Gastroesophageal sphincter (tissue), 3 donors: ENCODE measurements around the gene PSD.

Experiments used
- EP300 ChIP-seq: sonication (generic); formaldehyde crosslinking; IDR thresholded peaks from one replicate; pipeline ENCODE4 v1.6.1; 2017; ENCODE audit warnings: antibody characterized with exemption, mild to moderate bottlenecking
- POLR2A ChIP-seq, 2 donors: fragments of 450-650 bp; IDR thresholded peaks; one replicate each; pipeline ENCODE4 v1.6.1; 2017; ENCODE audit warnings: antibody characterized with exemption in 2 of 2, mild to moderate bottlenecking in 2 of 2, moderate library complexity in 1 of 2
- POLR2AphosphoS5 ChIP-seq: sonication (generic); formaldehyde crosslinking; IDR thresholded peaks from one replicate; pipeline ENCODE4 v1.6.1; 2017; ENCODE audit warnings: antibody characterized with exemption
- TF ChIP-seq, protein P1 (sequence below), 4 experiments: fragments of 200-600 bp in 2 of 4; fragments of 450-650 bp in 2 of 4; sonication (generic) in 1 of 4; IDR thresholded peaks; one replicate each; pipeline ENCODE4 v1.5.1; 2017 to 2019; ENCODE audit warnings: antibody characterized with exemption in 4 of 4, mild to moderate bottlenecking in 2 of 4, moderate library complexity in 2 of 4

DNA sequence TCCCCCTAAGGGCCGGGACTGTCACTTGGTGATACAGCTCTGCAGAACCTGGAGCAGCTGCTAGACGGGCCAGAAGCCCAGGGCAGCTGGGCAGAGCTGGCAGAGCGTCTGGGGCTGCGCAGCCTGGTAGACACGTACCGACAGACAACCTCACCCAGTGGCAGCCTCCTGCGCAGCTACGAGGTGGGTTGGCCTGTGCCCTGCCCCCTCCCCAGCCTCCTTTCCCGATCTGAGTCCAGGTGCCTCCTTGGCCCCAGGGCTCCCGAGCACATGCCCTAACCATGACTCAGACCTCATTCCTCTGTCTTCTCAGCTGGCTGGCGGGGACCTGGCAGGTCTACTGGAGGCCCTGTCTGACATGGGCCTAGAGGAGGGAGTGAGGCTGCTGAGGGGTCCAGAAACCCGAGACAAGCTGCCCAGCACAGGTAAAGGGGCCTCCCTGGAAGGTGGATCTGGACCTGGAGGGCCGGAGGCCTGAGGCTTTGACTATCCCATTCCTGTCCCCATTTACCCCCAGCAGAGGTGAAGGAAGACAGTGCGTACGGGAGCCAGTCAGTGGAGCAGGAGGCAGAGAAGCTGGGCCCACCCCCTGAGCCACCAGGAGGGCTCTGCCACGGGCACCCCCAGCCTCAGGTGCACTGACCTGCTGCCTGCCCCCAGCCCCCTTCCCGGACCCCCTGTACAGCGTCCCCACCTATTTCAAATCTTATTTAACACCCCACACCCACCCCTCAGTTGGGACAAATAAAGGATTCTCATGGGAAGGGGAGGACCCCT lies 16.7 kb downstream of the PSD start:
- TF ChIP-seq, protein P1, sequence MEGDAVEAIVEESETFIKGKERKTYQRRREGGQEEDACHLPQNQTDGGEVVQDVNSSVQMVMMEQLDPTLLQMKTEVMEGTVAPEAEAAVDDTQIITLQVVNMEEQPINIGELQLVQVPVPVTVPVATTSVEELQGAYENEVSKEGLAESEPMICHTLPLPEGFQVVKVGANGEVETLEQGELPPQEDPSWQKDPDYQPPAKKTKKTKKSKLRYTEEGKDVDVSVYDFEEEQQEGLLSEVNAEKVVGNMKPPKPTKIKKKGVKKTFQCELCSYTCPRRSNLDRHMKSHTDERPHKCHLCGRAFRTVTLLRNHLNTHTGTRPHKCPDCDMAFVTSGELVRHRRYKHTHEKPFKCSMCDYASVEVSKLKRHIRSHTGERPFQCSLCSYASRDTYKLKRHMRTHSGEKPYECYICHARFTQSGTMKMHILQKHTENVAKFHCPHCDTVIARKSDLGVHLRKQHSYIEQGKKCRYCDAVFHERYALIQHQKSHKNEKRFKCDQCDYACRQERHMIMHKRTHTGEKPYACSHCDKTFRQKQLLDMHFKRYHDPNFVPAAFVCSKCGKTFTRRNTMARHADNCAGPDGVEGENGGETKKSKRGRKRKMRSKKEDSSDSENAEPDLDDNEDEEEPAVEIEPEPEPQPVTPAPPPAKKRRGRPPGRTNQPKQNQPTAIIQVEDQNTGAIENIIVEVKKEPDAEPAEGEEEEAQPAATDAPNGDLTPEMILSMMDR (IDR thresholded peaks at IDR 0.05): no peak
- no peak for TF ChIP-seq POLR2A (IDR thresholded peaks at IDR 0.05)
- peak; percentile 6 for TF ChIP-seq POLR2AphosphoS5
- no peak for TF ChIP-seq EP300
